DMS 273 (cell line): Measurements from ENCODE around the gene MCM10.

Source experiments
- DNase-seq: peaks from one replicate; lab custom pipeline; 2025; ENCODE audit not compliant: unreplicated experiment; lab: John Stamatoyannopoulos, UW

MCM10 gene

DNA sequence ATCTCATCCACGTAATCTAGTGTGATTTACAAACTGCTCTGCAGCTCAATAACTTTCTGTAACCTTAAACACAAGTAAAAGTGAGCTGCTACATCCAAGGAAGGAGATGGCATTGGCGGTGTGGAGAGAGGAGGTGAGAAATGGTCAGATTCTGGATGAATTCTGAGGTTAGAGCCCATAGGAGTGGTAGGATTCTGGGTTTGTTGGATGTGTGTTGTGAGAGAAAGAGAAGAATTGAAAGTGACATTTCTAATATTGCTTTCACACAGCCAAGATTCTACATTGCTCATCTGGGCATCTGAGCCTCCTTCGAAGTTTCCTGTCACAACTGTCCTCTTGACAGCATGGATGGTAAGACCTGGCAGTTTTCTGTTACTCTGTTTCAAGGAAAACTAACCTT, 2.5 kb downstream of the MCM10 start:
- DNase-seq = no peak

DNA sequence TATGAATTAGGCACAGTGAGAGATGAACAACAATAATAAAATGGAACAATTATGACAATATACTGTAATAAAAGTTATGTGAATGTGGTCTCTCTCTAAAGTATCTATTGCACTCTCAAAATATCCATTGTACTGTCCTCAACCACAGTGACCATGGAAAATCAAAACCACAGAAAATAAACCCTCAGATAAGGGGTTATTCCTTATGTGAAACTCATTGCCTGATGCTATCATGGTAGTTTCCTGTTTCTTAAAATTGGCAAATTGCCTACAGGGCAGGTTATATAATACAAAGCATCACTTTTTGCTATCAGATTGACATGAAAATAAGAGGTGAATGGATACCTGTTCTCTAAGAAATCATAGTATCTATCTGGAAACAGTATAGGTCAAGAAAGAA, 3.8 kb downstream of the MCM10 start:
- DNase-seq = no peak

DNA sequence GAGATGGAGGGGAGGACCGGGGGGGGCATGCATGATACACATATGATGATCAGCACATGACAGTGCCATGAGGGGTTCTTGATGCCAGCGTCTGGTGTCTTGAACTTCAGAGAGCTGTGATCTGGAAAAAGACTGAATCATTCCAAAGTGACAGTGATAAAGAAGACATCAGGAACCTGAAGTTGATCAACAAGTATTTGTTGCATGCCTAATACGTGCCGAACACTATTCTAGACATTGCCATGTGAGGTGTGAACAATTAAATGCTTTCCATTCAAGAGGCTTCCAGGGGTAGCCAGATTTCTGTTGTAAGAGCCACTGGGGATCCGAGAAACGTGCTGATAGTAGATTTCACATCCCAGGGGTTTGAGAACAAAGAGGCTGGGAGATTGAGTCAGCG, 6.2 kb downstream of the MCM10 start:
- no peak for DNase-seq

DNA sequence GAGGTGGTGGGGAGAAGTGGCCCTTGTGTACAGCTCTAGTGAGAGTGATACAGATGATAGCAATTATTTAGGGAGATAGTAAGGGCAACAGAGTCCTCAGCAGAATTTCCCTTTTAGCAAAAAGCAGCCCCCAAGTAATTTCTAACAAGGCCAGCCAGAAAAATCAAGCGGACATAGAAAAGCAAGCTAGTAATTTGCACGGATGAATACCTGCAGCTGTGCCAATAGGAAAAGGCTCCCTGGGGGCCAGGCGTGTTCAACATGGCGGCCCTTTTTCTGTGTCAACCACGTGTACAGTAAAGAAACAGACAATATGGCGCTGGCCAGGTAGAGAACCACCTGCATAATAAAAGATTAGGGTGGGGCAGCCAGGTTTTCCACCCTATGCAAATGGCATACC, 7.4 kb downstream of the MCM10 start:
- no peak for DNase-seq

DNA sequence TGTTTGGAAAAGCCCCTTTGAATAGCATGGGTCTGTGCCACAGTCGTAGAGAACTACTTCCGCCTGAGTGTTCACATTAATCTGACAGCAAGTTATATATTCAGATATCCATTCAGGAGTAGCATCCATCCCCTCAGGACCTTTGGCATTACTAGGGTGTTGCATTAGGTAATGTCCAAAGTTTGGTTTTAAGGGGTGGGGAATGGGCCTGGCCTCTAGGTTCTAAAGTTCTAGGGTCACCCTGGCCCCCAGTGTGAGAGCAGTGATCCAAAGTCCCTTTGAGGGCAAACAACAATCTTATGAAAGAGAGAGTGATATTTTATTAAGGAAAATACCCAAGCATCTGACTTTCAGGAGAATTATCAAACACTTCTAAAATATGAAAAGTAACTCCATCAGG, 12.3 kb downstream of the MCM10 start:
- no peak for DNase-seq

DNA sequence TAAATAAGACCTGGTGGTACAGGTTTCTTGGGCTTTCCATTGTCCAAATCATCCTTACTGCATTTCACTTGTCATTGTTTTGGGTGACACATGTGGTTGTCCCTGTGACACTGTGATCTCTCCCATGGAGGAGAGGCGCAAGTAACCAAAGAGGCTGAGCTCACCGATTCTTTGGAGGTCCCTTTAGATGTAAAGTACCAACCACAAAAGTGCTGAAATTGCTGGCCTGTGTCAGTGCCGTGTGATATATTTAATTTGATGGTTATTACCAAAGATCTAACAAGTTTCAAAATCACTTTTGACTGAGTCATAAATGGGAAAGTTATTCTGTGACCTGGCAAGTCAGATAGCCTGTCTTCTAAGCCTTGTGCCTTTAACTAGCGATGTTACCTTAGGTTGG, 19.4 kb downstream of the MCM10 start:
- DNase-seq = no peak

DNA sequence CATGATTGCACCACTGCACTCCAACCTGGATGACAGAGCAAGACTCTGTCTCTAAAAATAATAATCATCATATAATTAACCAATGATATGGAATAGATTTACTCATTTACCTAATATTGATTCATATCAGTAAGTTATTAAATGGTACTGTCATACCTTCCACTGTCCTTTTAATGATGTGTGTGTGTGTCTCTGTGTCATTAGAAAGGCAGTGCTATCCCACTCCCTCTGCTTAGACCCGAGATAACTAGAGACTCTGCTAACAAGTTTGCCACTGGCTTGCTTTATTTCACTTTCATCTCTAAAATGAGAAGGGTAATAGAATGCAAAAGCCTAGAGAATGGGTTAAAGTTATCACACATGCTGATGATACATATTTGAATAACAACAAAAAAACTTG, 21.1 kb downstream of the MCM10 start:
- DNase-seq = no peak

DNA sequence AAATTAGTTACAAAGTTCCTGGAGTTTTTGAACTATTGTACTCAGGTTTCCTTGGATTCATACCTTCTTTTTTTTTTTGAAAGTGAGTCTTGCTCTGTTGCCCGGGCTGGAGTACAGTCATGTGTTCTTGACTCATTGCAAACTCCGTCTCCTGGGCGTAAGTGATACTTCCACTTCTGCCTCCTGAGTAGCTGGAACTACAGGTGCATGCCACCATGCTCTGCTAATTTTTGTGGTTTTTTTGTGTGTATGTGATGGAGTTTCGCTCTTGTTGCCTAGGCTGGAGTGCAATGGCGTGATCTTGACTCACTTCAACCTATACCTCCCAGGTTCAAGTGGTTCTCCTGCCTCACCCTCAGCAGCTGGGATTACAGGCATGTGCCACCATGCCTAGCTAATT, 22.3 kb downstream of the MCM10 start:
- no peak for DNase-seq

DNA sequence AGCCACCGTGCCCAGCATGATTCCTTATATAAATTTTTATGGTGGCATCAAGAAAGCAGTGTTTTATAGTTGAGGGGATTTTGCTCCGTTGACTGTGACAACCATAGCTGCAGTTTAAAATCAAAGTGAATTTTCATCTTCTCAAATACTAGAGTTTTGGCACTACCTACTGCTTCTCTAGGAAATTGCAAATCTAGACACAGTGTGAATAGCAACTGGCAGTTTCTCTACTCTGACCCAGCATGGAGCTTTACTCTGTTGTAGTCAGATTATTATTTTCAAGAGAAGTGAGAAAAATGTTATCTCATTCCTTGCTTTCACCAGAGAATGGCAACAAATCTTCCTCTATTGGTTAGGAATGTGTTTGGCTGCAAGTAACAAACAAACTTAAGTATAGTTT, 22.9 kb downstream of the MCM10 start:
- no peak for DNase-seq

DNA sequence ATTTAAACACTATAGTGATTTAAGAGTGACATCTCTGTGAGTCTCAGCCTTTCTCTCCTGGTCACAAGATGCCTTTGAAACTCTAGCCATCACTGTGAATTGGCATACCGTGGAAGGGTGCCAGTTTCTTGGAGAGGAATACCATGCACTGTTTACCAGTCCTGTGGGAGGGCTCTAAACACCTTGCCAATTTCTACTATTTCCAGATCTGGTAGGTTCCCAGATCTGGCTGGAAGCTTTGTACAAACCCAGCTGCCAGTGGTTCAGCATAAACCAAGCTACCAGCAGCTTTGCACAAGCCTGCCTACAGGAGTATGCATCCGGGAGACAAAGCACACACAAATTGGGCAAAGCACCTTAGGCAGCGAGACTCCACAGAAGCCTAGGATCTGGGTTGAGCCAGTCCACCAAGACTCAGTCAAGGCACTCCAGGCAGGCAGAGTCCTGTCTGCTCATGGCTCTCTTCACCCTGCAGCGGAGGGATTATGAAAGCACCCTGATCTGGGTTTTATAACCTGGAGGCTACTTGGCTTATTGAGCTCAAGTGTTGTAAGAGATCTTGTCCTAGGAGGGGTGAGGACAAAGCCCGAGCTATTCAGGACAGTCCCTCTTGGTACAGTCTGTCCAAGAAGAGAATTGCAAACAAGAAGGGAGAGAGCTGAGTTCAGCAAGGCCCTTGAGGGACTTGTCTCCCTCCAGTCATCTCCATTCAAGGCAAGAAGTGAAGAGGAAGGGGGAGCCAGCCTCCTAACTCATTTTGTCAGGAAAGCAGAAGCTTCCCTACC, 23.6 kb downstream of the MCM10 start:
- no peak for DNase-seq

DNA sequence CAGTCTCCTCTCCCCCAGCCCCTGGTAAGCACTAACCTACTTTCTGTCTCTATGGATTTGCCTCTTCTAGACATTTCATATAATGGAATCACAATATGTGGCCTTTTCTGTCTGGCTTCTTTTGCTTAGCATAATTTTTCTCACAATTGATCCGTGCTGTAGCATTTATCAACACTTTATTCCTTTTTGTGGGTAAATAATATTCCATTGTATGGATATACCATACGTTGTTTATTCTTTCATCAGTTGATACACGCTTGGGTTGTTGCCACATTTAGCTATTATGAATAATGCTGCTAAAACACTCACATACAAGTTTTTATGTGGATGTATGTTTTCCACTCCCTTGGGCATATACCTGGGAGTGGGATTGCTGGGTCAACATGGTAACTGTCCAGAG, 25.8 kb downstream of the MCM10 start:
- no peak for DNase-seq

DNA sequence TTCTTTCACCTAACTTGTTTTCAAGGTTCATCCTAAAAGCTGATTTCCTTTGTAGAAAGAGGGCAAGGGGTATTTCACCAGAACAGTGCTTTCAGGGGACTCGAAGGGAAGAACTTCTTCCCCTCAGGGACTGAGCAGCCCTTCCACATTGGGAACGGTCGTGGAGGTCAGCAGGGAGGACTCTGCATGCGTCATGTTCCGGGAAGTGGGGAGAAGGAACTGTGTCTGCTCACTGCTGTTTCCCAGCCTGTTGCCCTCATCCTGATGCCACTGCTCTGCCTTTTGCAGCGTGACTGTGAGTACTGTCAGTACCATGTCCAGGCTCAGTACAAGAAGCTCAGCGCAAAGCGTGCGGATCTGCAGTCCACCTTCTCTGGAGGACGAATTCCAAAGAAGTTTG, 27.2 kb downstream of the MCM10 start:
- DNase-seq = no peak

DNA sequence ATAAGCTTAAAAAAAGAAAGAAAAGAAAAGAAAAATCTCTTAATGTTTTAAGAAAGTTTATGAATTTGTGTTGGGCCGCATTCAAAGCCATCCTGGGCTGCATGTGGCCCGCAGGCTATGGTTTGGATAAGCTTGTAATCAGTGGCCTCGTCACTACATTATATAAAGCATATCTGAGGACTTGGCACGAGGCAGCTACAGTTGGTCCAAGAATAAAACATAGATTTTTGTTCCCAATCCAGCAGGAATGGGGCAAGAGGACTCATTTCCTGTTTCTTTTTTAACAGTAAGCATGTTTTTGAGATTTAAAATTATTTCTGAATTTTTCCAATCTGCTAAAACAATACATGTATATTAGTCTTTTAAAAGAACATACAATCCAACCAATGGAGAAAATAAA, 28.6 kb downstream of the MCM10 start:
- no peak for DNase-seq

DNA sequence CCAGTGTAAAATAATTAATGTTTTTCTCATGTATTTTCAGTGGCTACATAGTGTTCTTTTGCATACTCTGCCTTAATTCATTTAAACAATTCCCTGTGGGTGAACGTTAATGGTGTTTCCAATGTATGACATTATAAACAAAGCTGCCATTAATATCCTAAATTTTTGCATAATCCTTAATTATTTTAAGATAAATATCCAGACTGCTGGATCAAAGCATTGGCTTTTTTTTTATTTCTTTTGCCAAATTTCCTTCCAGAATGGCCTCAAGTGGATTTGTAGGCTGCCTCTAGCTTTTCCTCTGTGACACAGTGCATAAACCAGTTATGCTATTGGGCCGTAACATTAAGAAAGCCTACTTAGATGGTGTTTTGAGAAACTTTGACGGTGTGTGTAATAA, 29.5 kb downstream of the MCM10 start:
- DNase-seq = no peak

DNA sequence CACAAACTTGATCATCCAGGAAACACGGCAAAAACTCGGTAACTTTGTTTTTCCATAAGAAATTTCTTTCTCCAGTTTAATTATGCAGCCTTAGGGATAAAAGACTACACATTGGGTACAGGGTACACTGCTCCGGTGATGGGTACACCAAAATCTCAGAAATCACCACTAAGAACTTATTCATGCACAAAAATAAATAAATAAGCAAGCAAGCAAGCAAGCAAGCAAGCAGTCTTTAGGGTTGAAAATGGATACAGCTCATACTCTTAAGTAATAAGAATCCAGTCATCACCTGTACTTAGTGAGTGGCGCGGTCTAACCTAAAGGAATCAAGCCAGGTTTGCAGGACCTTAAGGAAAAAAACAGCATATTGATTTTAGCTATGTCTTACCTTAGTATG, 30.0 kb downstream of the MCM10 start:
- DNase-seq = no peak

DNA sequence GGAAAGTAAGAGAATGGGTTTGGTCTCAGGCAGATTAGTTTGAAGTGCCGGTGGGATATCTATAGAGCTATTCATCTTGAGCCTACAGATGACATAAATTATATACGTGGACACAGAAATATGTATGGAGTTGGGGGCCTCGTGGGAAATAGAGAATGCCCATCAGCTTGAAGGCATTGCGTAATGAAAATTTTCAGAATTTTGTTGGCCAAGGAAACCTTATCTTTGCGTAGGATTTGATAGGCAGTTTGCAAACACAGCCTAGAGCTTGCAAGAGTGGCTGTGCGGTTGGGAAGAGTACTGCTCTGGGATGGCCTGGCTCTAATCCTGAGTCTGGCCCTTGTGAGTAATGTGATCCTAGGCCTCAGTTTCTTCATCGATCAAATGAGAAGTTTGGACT, 32.3 kb downstream of the MCM10 start:
- no peak for DNase-seq

DNA sequence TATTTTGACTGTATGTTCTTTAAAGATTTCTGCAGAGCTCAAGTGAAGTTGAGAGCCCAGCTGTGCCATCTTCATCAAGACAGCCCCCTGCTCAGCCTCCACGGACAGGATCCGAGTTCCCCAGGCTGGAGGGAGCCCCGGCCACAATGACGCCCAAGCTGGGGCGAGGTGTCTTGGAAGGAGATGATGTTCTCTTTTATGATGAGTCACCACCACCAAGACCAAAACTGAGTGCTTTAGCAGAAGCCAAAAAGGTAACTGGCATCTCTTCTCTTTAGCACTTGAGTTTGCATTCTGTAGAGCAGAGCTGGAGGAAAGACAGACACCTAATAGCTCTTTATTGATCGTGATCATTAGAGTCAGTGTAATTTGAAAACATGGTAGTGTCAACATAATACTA, 33.7 kb downstream of the MCM10 start:
- DNase-seq = no peak

DNA sequence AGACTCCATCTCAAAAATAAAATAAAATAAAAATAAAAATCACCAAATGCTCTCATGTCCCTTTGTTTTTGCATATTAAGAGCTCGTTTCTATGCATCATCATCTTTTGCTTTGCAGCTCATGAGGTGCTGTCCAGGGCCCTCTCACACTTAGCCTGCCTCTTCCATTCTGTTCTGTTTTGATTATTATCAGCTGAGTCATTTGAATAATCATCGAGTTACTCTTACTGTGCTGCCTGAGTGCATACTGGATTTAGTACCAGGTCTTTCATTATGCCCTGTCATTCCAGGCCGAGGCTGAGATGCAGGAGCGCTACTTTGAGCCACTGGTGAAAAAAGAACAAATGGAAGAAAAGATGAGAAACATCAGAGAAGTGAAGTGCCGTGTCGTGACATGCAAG, 39.8 kb downstream of the MCM10 start:
- DNase-seq = no peak

DNA sequence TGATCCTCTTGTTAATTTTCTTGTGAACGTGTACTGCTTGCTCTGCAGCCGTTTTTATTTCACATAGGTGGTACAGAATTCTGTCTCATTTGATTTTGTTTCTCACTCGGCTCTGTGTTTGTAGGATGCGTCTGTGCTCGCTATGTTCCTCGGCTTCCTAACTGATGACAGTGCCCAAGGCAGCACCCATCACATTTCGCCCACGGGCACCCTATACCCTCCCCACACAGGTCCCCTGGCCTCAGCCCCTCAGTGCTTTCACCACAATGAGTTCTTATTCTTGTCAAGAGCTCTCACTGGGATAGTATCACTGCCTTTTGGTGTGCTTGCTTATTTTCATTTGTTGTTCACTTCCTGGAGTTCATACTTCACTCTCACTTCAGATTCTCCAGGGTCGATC, 44.7 kb downstream of the MCM10 start:
- DNase-seq = no peak

DNA sequence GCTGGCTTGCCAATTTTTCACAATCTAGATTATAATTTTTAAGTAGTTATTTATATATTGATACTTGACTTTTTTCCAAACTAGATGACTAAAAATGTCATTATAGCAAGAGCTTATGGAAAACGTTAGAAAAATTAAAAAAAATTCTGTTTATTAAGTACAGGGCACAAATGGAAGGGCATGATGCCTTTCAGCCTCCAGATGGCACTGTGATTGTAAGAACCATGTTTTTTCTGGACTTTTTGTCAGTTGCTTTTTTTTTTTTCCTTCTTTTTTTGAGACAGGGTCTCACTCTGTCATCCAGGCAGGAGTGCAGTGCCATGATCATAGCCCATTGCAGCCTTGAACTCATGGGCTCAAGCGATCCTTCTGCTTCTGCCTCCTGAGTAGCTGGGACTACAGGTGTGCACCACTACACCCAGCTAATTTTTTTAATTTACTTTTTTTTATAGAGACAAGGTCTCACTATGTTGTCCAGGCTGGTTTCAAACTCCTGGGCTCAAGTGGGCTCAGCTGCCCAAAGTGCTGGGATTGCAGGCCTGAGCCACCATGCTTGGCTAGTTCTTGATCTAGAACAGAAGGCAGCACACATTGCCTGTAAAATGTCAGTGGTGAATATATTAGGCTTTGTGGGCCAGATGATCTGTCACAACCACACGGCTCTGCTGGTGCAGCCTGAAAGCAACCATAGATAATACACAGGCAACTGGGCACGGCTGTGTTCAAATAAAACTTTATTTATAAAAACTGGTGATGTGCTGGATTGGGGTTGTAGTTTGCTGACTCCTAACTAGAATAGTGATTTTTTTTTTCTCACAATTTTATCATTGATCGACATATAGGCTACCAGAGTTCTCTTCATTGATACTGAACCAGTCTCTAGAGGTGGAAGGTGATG, 45.4 kb downstream of the MCM10 start:
- peak; percentile 17 for DNase-seq

DNA sequence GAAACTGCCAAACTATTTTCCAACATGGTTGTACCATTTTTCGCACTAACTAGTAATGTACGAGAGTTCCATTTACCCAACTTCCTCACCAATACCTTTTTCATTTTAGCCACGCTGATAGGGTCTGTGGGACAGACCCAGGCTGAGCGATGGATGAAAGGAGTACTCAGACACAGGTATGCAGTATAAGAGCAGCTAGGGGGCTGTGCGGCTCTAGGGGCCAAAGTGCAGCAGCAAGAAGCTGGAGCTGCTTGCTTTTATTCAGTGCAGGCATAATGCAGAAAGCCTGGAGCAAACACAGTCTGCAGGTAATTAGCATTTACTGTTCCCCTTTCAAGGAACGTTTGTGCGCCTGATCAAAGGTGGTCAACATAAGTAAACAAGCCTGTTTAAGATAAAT, 51.8 kb downstream of the MCM10 start:
- no peak for DNase-seq

DNA sequence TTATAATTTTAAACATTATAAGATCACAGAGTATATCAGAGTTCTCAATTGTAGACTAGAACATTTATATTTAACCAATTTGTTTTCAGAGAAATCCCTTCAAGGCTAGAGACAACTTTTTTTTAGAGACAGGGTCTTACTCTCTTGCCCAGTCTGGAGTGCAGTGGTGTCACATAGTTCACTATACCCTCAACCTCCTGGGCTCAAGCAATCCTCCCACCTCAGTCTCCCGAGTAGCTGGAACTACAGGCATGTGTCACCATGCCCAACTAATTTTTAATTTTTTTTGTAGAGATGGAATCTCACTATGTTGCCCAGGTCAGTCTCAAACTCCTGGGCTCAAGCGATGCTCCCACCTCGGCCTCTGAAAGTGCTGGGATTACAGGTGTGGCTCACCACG, 57.5 kb downstream of the MCM10 start:
- no peak for DNase-seq
